Activated CD8-positive, alpha-beta T cell treated with anti-CD3 and anti-CD28 coated beads, Interleukin-2, amount 10 ng/mL, durations not matched to agents 7 days and 5 days (primary cell): ENCODE results near the gene VIT. TPM values are rescaled to one million over a fixed set of nuclear protein-coding genes. Genes with fewer than 3 reads are reported as not detected.
A peak's percentile ranks its signal among the peaks of the same experiment; 100 is the strongest.

ENCODE experiments used
- ATAC-seq: fragments of 150-1000 bp; cut with Tn5 transposase; one replicate; pipeline ENCODE4 v1.10.0; 2021; ENCODE audit warnings: moderate library complexity
- CTCF ChIA-PET: fragments of 350-600 bp; sonication (Branson Sonifier 250); formaldehyde crosslinking; loops from one replicate; lab custom pipeline; 2021; ENCODE audit warnings: antibody characterized with exemption; lab: Charles Lee
- POLR2A ChIA-PET: fragments of 350-600 bp; sonication (Branson Sonifier 250); formaldehyde crosslinking; loops from one replicate; lab custom pipeline; 2021; ENCODE audit warnings: antibody characterized with exemption; lab: Charles Lee
- DNase-seq: peaks from one replicate; pipeline ENCODE4 v3.0.0-alpha.2; 2020
- H3K27ac Mint-ChIP-seq: one replicate; pipeline ENCODE4 v1.8.0; 2021; ENCODE audit warnings: mild to moderate bottlenecking, mixed read lengths
- H3K27me3 Mint-ChIP-seq: one replicate; pipeline ENCODE4 v1.8.0; 2021; ENCODE audit warnings: low read depth, mixed read lengths
- H3K36me3 Mint-ChIP-seq: one replicate; pipeline ENCODE4 v1.8.0; 2021; ENCODE audit warnings: low read depth, mixed read lengths
- H3K4me1 Mint-ChIP-seq: one replicate; pipeline ENCODE4 v1.8.0; 2021; ENCODE audit warnings: low read depth, mixed read lengths
- H3K4me3 Mint-ChIP-seq: one replicate; pipeline ENCODE4 v1.8.0; 2021; ENCODE audit warnings: mild to moderate bottlenecking, mixed read lengths
- H3K9me3 Mint-ChIP-seq: one replicate; pipeline ENCODE4 v1.8.0; 2022; ENCODE audit warnings: mixed read lengths; ENCODE audit not compliant: insufficient read depth
- total RNA-seq, 2 experiments: library from RNA; stranded (reverse); gene quantifications; one replicate each; pipeline ENCODE4 v1.2.3, GENCODE V29; 2021

Gene VIT
- total RNA-seq, 2 experiments from 2014 or later: not detected

GRCh38 chr2:36663851-36664695 lies 32.4 kb upstream of the VIT start:
- Mint-ChIP-seq H3K27me3 (peaks cover 5% of the 10 kb centered on the region), H3K27ac (no peak overlapping the region), H3K9me3 (no peaks in the 10 kb centered on the region), H3K36me3 (no peaks in the 10 kb centered on the region), H3K4me1 (no peaks in the 10 kb centered on the region), H3K4me3 (no peak overlapping the region)
- peak; percentile 32 for DNase-seq
- ChIA-PET POLR2A (interaction anchor here (0.7 kb wide), 1 partner anchor 66 kb away, joined by 3 read pairs; the partner anchor contains the start of gene FEZ2), CTCF (interaction anchor here (0.8 to 3.0 kb wide), 17 partner anchors 8 to 686 kb away, joined by 3 to 21 read pairs (median 3); partner anchors contain the start of gene CRIM1)
- peak; percentile 76 for ATAC-seq

- DNase-seq: no peak
- Mint-ChIP-seq H3K27ac (no peak overlapping the region), H3K9me3 (no peaks in the 10 kb centered on the region), H3K4me1 (no peaks in the 10 kb centered on the region), H3K4me3 (no peak overlapping the region), H3K27me3 (peaks cover 5% of the 10 kb centered on the region), H3K36me3 (no peaks in the 10 kb centered on the region)
- POLR2A ChIA-PET: no interaction called here
- no peak for ATAC-seq
- CTCF ChIA-PET: interaction anchor here (0.6 to 3.0 kb wide), 18 partner anchors 9 to 687 kb away, joined by 3 to 21 read pairs (median 3); partner anchors contain the start of gene CRIM1
These were observed 31.8 kb upstream of the VIT start for GRCh38 chr2:36664696-36665076.

- CTCF ChIA-PET: no interaction called here
- Mint-ChIP-seq H3K4me1 (no peaks in the 10 kb centered on the region), H3K27ac (no peak overlapping the region), H3K36me3 (no peaks in the 10 kb centered on the region), H3K4me3 (no peak overlapping the region), H3K9me3 (no peaks in the 10 kb centered on the region), H3K27me3 (peaks cover 9% of the 10 kb centered on the region)
- ATAC-seq (no peak), DNase-seq (no peak)
- POLR2A ChIA-PET: no interaction called here
These were observed 28.6 kb upstream of the VIT start for GRCh38 chr2:36667931-36668330.

GRCh38 chr2:36670881-36671595 lies 25.5 kb upstream of the VIT start:
- ChIA-PET POLR2A (no interaction called here), CTCF (no interaction called here)
- Mint-ChIP-seq H3K27ac (no peak overlapping the region), H3K27me3 (peaks cover 14% of the 10 kb centered on the region), H3K36me3 (no peaks in the 10 kb centered on the region), H3K4me1 (no peaks in the 10 kb centered on the region), H3K4me3 (no peak overlapping the region), H3K9me3 (no peaks in the 10 kb centered on the region)
- ATAC-seq (no peak), DNase-seq (no peak)

- no peak for DNase-seq
- ATAC-seq: no peak
- H3K9me3 Mint-ChIP-seq: no peaks in the 10 kb centered on the region
- H3K4me3 Mint-ChIP-seq: no peak overlapping the region
- H3K27me3 Mint-ChIP-seq: peaks cover 16% of the 10 kb centered on the region
- ChIA-PET POLR2A (no interaction called here), CTCF (no interaction called here)
- H3K4me1 Mint-ChIP-seq: peaks cover 2% of the 10 kb centered on the region
- no peak overlapping the region for H3K27ac Mint-ChIP-seq
- H3K36me3 Mint-ChIP-seq: no peaks in the 10 kb centered on the region
These were observed 24.8 kb upstream of the VIT start for GRCh38 chr2:36671731-36672130.

GRCh38 chr2:36672199-36672598 lies 24.3 kb upstream of the VIT start:
- H3K4me1 Mint-ChIP-seq: peaks cover 7% of the 10 kb centered on the region
- no peak for ATAC-seq
- POLR2A ChIA-PET: no interaction called here
- H3K9me3 Mint-ChIP-seq: no peaks in the 10 kb centered on the region
- CTCF ChIA-PET: no interaction called here
- H3K4me3 Mint-ChIP-seq: no peak overlapping the region
- DNase-seq: no peak
- H3K36me3 Mint-ChIP-seq: no peaks in the 10 kb centered on the region
- peaks cover 19% of the 10 kb centered on the region for H3K27me3 Mint-ChIP-seq
- no peak overlapping the region for H3K27ac Mint-ChIP-seq

- Mint-ChIP-seq H3K27ac (no peak overlapping the region), H3K4me1 (peaks cover 14% of the 10 kb centered on the region), H3K9me3 (peaks cover 3% of the 10 kb centered on the region), H3K36me3 (peaks cover 3% of the 10 kb centered on the region), H3K4me3 (no peak overlapping the region), H3K27me3 (peaks cover 14% of the 10 kb centered on the region)
- ChIA-PET POLR2A (no interaction called here), CTCF (interaction anchor here (2.0 kb wide), 1 partner anchor 11 kb away, joined by 11 read pairs; no protein-coding TSS in a partner anchor)
- ATAC-seq: no peak
- no peak for DNase-seq
These were observed 20.8 kb upstream of the VIT start for GRCh38 chr2:36675579-36676282.

GRCh38 chr2:36676364-36676763 lies 20.1 kb upstream of the VIT start:
- ChIA-PET POLR2A (no interaction called here), CTCF (interaction anchor here (1.0 to 2.0 kb wide), 2 partner anchors 12 to 108 kb away, joined by 3 to 11 read pairs; no protein-coding TSS in a partner anchor)
- H3K4me3 Mint-ChIP-seq: no peak overlapping the region
- H3K4me1 Mint-ChIP-seq: peaks cover 14% of the 10 kb centered on the region
- ATAC-seq (no peak), DNase-seq (no peak)
- H3K36me3 Mint-ChIP-seq: peaks cover 3% of the 10 kb centered on the region
- no peak overlapping the region for H3K27ac Mint-ChIP-seq
- H3K27me3 Mint-ChIP-seq: peaks cover 17% of the 10 kb centered on the region
- H3K9me3 Mint-ChIP-seq: peaks cover 3% of the 10 kb centered on the region

- Mint-ChIP-seq H3K9me3 (peaks cover 3% of the 10 kb centered on the region), H3K36me3 (peaks cover 3% of the 10 kb centered on the region), H3K27me3 (peaks cover 18% of the 10 kb centered on the region), H3K4me3 (no peak overlapping the region), H3K27ac (no peak overlapping the region), H3K4me1 (peaks cover 14% of the 10 kb centered on the region)
- ATAC-seq (no peak), DNase-seq (no peak)
- ChIA-PET CTCF (interaction anchor here (1.0 to 2.0 kb wide), 2 partner anchors 13 to 107 kb away, joined by 3 to 11 read pairs; no protein-coding TSS in a partner anchor), POLR2A (no interaction called here)
These were observed 19.1 kb upstream of the VIT start for GRCh38 chr2:36677386-36677785.

- Mint-ChIP-seq H3K27me3 (peaks cover 18% of the 10 kb centered on the region), H3K4me3 (no peak overlapping the region), H3K4me1 (peaks cover 14% of the 10 kb centered on the region), H3K9me3 (peaks cover 3% of the 10 kb centered on the region), H3K27ac (no peak overlapping the region), H3K36me3 (peaks cover 3% of the 10 kb centered on the region)
- no peak for DNase-seq
- ChIA-PET POLR2A (no interaction called here), CTCF (no interaction called here)
- ATAC-seq: no peak
These were observed 18.4 kb upstream of the VIT start for GRCh38 chr2:36677996-36678605.

- Mint-ChIP-seq H3K4me3 (no peak overlapping the region), H3K9me3 (peaks cover 3% of the 10 kb centered on the region), H3K36me3 (peaks cover 3% of the 10 kb centered on the region), H3K4me1 (peaks cover 14% of the 10 kb centered on the region), H3K27me3 (peaks cover 18% of the 10 kb centered on the region), H3K27ac (no peak overlapping the region)
- ATAC-seq (no peak), DNase-seq (no peak)
- CTCF ChIA-PET: no interaction called here
- POLR2A ChIA-PET: no interaction called here
These were observed 17.7 kb upstream of the VIT start for GRCh38 chr2:36678856-36679255.
